HEK293 (cell line): ENCODE data around the gene AOAH.

Experiments
- CTCF ChIA-PET: fragments of 350-600 bp; formaldehyde crosslinking; extraction: SDS; loops from one replicate; lab custom pipeline; 2021; ENCODE audit warnings: antibody characterized with exemption; lab: Yijun Ruan, JAX
- POLR2A ChIA-PET: fragments of 300-600 bp; formaldehyde crosslinking; extraction: SDS; loops from one replicate; lab custom pipeline; 2020; ENCODE audit warnings: antibody characterized with exemption, inconsistent platforms; lab: Yijun Ruan, JAX
- H3K27ac ChIP-seq: fragments of 200-500 bp; sonication (Bioruptor generic); 2 replicates; pipeline ENCODE4 v1.5.1; 2014; ENCODE audit warnings: low read depth, low read length, control low read depth, inconsistent platforms; ENCODE audit errors: extremely low read depth
- H3K36me3 ChIP-seq, 2 experiments: fragments of 200-500 bp in 1 of 2; sonication (Bioruptor generic) in 1 of 2; 1 replicate in 1 of 2; 2 replicates in 1 of 2; pipeline ENCODE4 v1.5.1; 2014 to 2017; ENCODE audit warnings: inconsistent platforms in 2 of 2, low read length in 2 of 2; ENCODE audit not compliant: control insufficient read depth in 2 of 2, insufficient read depth in 1 of 2
- H3K4me1 ChIP-seq: fragments of 200-500 bp; sonication (Bioruptor generic); 2 replicates; pipeline ENCODE4 v1.5.1; 2014; ENCODE audit warnings: mild to moderate bottlenecking, low read length, inconsistent platforms; ENCODE audit not compliant: control insufficient read depth, insufficient read depth
- H3K4me3 ChIP-seq: 2 replicates; pipeline ENCODE4 v1.5.1; 2011; ENCODE audit warnings: low read depth, mild to moderate bottlenecking, control low read depth, low read length, moderate library complexity
- H3K9me3 ChIP-seq: fragments of 200-500 bp; sonication (Bioruptor generic); 2 replicates; pipeline ENCODE4 v1.5.1; 2014; ENCODE audit warnings: low read depth, low read length, inconsistent platforms; ENCODE audit not compliant: control insufficient read depth, insufficient read depth
- GLI2 ChIP-seq: fragments of 450-650 bp; formaldehyde crosslinking; IDR thresholded peaks from 2 replicates; pipeline ENCODE4; 2017; ENCODE audit warnings: missing biosample characterization, missing genetic modification characterization, low read depth, borderline replicate concordance
- GLI4 ChIP-seq: fragments of 450-650 bp; formaldehyde crosslinking; IDR thresholded peaks from 2 replicates; pipeline ENCODE4 v1.5.1; 2016; ENCODE audit warnings: missing biosample characterization, missing genetic modification characterization
- HOXA7 ChIP-seq: sonication (generic); formaldehyde crosslinking; IDR thresholded peaks from 2 replicates; pipeline ENCODE4 v1.8.1; 2022; ENCODE audit warnings: missing genetic modification reagents, borderline replicate concordance
- KLF8 ChIP-seq: fragments of 450-650 bp; formaldehyde crosslinking; IDR thresholded peaks from 2 replicates; pipeline ENCODE4 v1.5.1; 2016; ENCODE audit warnings: missing biosample characterization, missing genetic modification characterization
- MEIS1 ChIP-seq: sonication (generic); formaldehyde crosslinking; IDR thresholded peaks from 2 replicates; pipeline ENCODE4 v1.8.1; 2022; ENCODE audit warnings: missing genetic modification reagents, mild to moderate bottlenecking, borderline replicate concordance
- OVOL3 ChIP-seq: fragments of 450-650 bp; formaldehyde crosslinking; IDR thresholded peaks from 2 replicates; pipeline ENCODE4 v1.5.1; 2016; ENCODE audit warnings: missing biosample characterization, missing genetic modification characterization
- SALL2 ChIP-seq: fragments of 450-650 bp; formaldehyde crosslinking; IDR thresholded peaks from 2 replicates; pipeline ENCODE4 v1.5.0; 2017; ENCODE audit warnings: missing biosample characterization, mild to moderate bottlenecking, missing genetic modification characterization, borderline replicate concordance
- ZBTB21 ChIP-seq: fragments of 450-650 bp; formaldehyde crosslinking; IDR thresholded peaks from 2 replicates; pipeline ENCODE4 v1.5.1; 2017; ENCODE audit warnings: missing biosample characterization, missing genetic modification characterization
- ZEB2 ChIP-seq: fragments of 450-650 bp; formaldehyde crosslinking; IDR thresholded peaks from 2 replicates; pipeline ENCODE4 v1.5.1; 2016; ENCODE audit warnings: missing biosample characterization, missing genetic modification characterization
- ZNF114 ChIP-seq: fragments of 450-650 bp; formaldehyde crosslinking; IDR thresholded peaks from 2 replicates; pipeline ENCODE4 v1.5.0; 2017; ENCODE audit warnings: missing biosample characterization, missing genetic modification characterization
- ZNF175 ChIP-seq: fragments of 450-650 bp; formaldehyde crosslinking; IDR thresholded peaks from 2 replicates; pipeline ENCODE4 v1.5.1; 2016; ENCODE audit warnings: missing biosample characterization, missing genetic modification characterization
- ZNF19 ChIP-seq: fragments of 450-650 bp; formaldehyde crosslinking; IDR thresholded peaks from 2 replicates; pipeline ENCODE4; 2016; ENCODE audit warnings: missing biosample characterization, missing genetic modification characterization, low read depth
- ZNF24 ChIP-seq: fragments of 450-650 bp; formaldehyde crosslinking; IDR thresholded peaks from 2 replicates; pipeline ENCODE4 v1.5.1; 2016; ENCODE audit warnings: missing biosample characterization, missing genetic modification characterization
- ZNF248 ChIP-seq: fragments of 450-650 bp; formaldehyde crosslinking; IDR thresholded peaks from 2 replicates; pipeline ENCODE4 v1.5.1; 2017; ENCODE audit warnings: missing biosample characterization, missing genetic modification characterization
- ZNF37A ChIP-seq: fragments of 450-650 bp; IDR thresholded peaks from 2 replicates; pipeline ENCODE4 v1.5.1; 2018; ENCODE audit warnings: missing biosample characterization, missing genetic modification characterization
- ZNF391 ChIP-seq: fragments of 450-650 bp; formaldehyde crosslinking; IDR thresholded peaks from 2 replicates; pipeline ENCODE4 v1.5.1; 2016; ENCODE audit warnings: low read depth, missing biosample characterization, missing genetic modification characterization, borderline replicate concordance
- ZNF596 ChIP-seq: fragments of 450-650 bp; IDR thresholded peaks from 2 replicates; pipeline ENCODE4 v1.5.0; 2018; ENCODE audit warnings: missing biosample characterization, mild to moderate bottlenecking, missing genetic modification characterization, moderate library complexity
- ZNF670 ChIP-seq: fragments of 450-650 bp; formaldehyde crosslinking; IDR thresholded peaks from 2 replicates; pipeline ENCODE4 v1.5.1; 2016; ENCODE audit warnings: missing biosample characterization, missing genetic modification characterization, low read depth
- ZNF677 ChIP-seq: fragments of 450-650 bp; IDR thresholded peaks from 2 replicates; pipeline ENCODE4 v1.5.0; 2018; ENCODE audit warnings: missing biosample characterization, mild to moderate bottlenecking, missing genetic modification characterization, moderate library complexity
- ZNF830 ChIP-seq: fragments of 450-650 bp; IDR thresholded peaks from 2 replicates; pipeline ENCODE4 v1.5.0; 2018; ENCODE audit warnings: missing biosample characterization, missing genetic modification characterization, low read depth, mild to moderate bottlenecking, moderate library complexity
- TF ChIP-seq, protein P1 (sequence below): fragments of 450-650 bp; formaldehyde crosslinking; IDR thresholded peaks from 2 replicates; pipeline ENCODE4 v1.5.1; 2017; ENCODE audit warnings: missing biosample characterization, missing genetic modification characterization
- TF ChIP-seq, protein P2 (sequence below): fragments of 450-650 bp; formaldehyde crosslinking; IDR thresholded peaks from 2 replicates; pipeline ENCODE4 v1.5.1; 2016; ENCODE audit warnings: missing biosample characterization, missing genetic modification characterization, low read depth
- TF ChIP-seq, protein P3 (sequence below): fragments of 450-650 bp; formaldehyde crosslinking; IDR thresholded peaks from 2 replicates; pipeline ENCODE4 v1.5.1; 2016; ENCODE audit warnings: missing biosample characterization, missing genetic modification characterization
- TF ChIP-seq, protein P4 (sequence below): fragments of 450-650 bp; formaldehyde crosslinking; IDR thresholded peaks from 2 replicates; pipeline ENCODE4 v1.5.1; 2017; ENCODE audit warnings: missing biosample characterization, missing genetic modification characterization

The AOAH gene

GRCh38 chr7:36496576-36496975, 227.7 kb downstream of the AOAH start:
- ChIA-PET CTCF (interaction anchor here (0.6 to 1.2 kb wide), 2 partner anchors 9 to 122 kb away, joined by 3 to 4 read pairs; no protein-coding TSS in a partner anchor), POLR2A (no interaction called here)
- no peaks in the 10 kb centered on the region for H3K4me1 ChIP-seq
- no peaks in the 10 kb centered on the region for H3K36me3 ChIP-seq
- H3K4me3 ChIP-seq = no peak overlapping the region
- no peak for TF ChIP-seq ZNF248 (tag by site-specific recombination)
- TF ChIP-seq, protein P1, sequence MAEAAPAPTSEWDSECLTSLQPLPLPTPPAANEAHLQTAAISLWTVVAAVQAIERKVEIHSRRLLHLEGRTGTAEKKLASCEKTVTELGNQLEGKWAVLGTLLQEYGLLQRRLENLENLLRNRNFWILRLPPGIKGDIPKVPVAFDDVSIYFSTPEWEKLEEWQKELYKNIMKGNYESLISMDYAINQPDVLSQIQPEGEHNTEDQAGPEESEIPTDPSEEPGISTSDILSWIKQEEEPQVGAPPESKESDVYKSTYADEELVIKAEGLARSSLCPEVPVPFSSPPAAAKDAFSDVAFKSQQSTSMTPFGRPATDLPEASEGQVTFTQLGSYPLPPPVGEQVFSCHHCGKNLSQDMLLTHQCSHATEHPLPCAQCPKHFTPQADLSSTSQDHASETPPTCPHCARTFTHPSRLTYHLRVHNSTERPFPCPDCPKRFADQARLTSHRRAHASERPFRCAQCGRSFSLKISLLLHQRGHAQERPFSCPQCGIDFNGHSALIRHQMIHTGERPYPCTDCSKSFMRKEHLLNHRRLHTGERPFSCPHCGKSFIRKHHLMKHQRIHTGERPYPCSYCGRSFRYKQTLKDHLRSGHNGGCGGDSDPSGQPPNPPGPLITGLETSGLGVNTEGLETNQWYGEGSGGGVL (tag by site-specific recombination) = no peak
- H3K27ac ChIP-seq = no peak overlapping the region
- H3K9me3 ChIP-seq = no peaks in the 10 kb centered on the region

- POLR2A ChIA-PET = no interaction called here
- Histone ChIP-seq H3K36me3 (no peaks in the 10 kb centered on the region), H3K4me3 (no peak overlapping the region), H3K27ac (no peak overlapping the region), H3K4me1 (no peaks in the 10 kb centered on the region), H3K9me3 (no peaks in the 10 kb centered on the region)
- CTCF ChIA-PET = interaction anchor here (1.7 to 8.0 kb wide), 4 partner anchors 50 to 708 kb away, joined by 5 to 111 read pairs (median 54); no protein-coding TSS in a partner anchor
- TF ChIP-seq ZNF114 = no peak
- TF ChIP-seq, protein P2, sequence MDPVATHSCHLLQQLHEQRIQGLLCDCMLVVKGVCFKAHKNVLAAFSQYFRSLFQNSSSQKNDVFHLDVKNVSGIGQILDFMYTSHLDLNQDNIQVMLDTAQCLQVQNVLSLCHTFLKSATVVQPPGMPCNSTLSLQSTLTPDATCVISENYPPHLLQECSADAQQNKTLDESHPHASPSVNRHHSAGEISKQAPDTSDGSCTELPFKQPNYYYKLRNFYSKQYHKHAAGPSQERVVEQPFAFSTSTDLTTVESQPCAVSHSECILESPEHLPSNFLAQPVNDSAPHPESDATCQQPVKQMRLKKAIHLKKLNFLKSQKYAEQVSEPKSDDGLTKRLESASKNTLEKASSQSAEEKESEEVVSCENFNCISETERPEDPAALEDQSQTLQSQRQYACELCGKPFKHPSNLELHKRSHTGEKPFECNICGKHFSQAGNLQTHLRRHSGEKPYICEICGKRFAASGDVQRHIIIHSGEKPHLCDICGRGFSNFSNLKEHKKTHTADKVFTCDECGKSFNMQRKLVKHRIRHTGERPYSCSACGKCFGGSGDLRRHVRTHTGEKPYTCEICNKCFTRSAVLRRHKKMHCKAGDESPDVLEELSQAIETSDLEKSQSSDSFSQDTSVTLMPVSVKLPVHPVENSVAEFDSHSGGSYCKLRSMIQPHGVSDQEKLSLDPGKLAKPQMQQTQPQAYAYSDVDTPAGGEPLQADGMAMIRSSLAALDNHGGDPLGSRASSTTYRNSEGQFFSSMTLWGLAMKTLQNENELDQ (tag by site-specific recombination) = no peak
- TF ChIP-seq ZNF596 = no peak
- TF ChIP-seq, protein P3, sequence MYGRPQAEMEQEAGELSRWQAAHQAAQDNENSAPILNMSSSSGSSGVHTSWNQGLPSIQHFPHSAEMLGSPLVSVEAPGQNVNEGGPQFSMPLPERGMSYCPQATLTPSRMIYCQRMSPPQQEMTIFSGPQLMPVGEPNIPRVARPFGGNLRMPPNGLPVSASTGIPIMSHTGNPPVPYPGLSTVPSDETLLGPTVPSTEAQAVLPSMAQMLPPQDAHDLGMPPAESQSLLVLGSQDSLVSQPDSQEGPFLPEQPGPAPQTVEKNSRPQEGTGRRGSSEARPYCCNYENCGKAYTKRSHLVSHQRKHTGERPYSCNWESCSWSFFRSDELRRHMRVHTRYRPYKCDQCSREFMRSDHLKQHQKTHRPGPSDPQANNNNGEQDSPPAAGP = no peak
- TF ChIP-seq KLF8 = no peak
- TF ChIP-seq HOXA7 = no peak
- no peak for TF ChIP-seq ZNF24
- TF ChIP-seq, protein P4, sequence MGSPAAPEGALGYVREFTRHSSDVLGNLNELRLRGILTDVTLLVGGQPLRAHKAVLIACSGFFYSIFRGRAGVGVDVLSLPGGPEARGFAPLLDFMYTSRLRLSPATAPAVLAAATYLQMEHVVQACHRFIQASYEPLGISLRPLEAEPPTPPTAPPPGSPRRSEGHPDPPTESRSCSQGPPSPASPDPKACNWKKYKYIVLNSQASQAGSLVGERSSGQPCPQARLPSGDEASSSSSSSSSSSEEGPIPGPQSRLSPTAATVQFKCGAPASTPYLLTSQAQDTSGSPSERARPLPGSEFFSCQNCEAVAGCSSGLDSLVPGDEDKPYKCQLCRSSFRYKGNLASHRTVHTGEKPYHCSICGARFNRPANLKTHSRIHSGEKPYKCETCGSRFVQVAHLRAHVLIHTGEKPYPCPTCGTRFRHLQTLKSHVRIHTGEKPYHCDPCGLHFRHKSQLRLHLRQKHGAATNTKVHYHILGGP (tag by site-specific recombination) = no peak
- no peak for TF ChIP-seq OVOL3 (tag by site-specific recombination)
- no peak for TF ChIP-seq MEIS1 (CRISPR knock-in tag)
- TF ChIP-seq ZEB2 (tag by site-specific recombination) = no peak
These were observed 233.0 kb downstream of the AOAH start for GRCh38 chr7:36491317-36491716.

DNA sequence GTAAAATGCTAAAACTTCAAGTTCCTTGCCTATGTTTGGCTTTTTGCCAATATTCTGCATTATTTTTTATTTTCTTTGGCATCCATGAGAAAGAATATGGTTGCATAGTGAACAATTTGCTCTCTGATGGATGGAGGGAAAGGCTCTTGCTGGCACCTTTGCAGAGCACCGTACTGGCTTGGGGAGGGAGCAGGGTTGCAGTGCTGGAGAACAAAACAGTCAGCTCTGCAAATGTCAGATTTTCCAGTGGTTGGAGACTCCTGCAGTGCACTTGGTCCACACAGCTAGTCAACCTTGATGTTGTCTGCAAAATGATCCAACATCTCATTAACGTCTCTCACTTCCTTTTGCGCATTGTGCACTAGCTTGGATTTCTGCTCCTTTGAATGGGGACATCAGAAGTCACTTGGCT, 233.9 kb downstream of the AOAH start:
- Histone ChIP-seq H3K27ac (no peak overlapping the region), H3K4me1 (no peaks in the 10 kb centered on the region), H3K36me3 (no peaks in the 10 kb centered on the region)

More for the DNA sequence above, 233.9 kb downstream of the AOAH start:
- CTCF ChIA-PET = interaction anchor here (0.6 to 8.0 kb wide), 6 partner anchors 11 to 708 kb away, joined by 3 to 111 read pairs (median 42); no protein-coding TSS in a partner anchor
- H3K9me3 ChIP-seq = no peaks in the 10 kb centered on the region
- TF ChIP-seq ZBTB21 (tag by site-specific recombination) = no peak
- TF ChIP-seq ZNF677 (tag by site-specific recombination) = no peak
- TF ChIP-seq ZNF830 (tag by site-specific recombination) = no peak
- TF ChIP-seq ZNF670 = no peak
- TF ChIP-seq ZNF391 (tag by site-specific recombination) = no peak
- no peak for TF ChIP-seq ZNF248 (tag by site-specific recombination)
- no peak for TF ChIP-seq ZNF37A
- no peak for TF ChIP-seq GLI4 (tag by site-specific recombination)
- TF ChIP-seq, protein P3 = no peak
- TF ChIP-seq SALL2 = no peak
- TF ChIP-seq GLI2 (tag by site-specific recombination) = no peak
- no peak for TF ChIP-seq ZNF19 (tag by site-specific recombination)
- no peak for TF ChIP-seq ZNF175 (tag by site-specific recombination)
- TF ChIP-seq, all 188 proteins: peak for 0
- POLR2A ChIA-PET = no interaction called here
- no peak overlapping the region for H3K4me3 ChIP-seq
